Duodenal mucosa (tissue), 2 donors: ENCODE measurements around the gene ZNF503.
A peak's percentile ranks its signal among the peaks of the same experiment; 100 is the strongest.

Experiments used
- H3K27ac ChIP-seq: one replicate; pipeline ENCODE4 v1.7.0; 2013; ENCODE audit warnings: low read depth, low read length
- H3K27me3 ChIP-seq, 2 donors: one replicate each; pipeline ENCODE4 v1.7.0; 2013; ENCODE audit warnings: low read length in 2 of 2, control low read depth in 1 of 2; ENCODE audit not compliant: insufficient read depth in 2 of 2, control insufficient read depth in 1 of 2
- H3K36me3 ChIP-seq, 2 donors: one replicate each; pipeline ENCODE4 v1.7.0; 2013; ENCODE audit warnings: low read length in 2 of 2, control low read depth in 1 of 2; ENCODE audit not compliant: insufficient read depth in 2 of 2, control insufficient read depth in 1 of 2
- H3K4me1 ChIP-seq, 2 donors: one replicate each; pipeline ENCODE4 v1.7.0; 2013; ENCODE audit warnings: low read length in 2 of 2, control low read depth in 1 of 2; ENCODE audit not compliant: insufficient read depth in 2 of 2, control insufficient read depth in 1 of 2
- H3K4me3 ChIP-seq, 2 donors: one replicate each; pipeline ENCODE4 v1.7.0; 2013; ENCODE audit warnings: low read length in 2 of 2, low read depth in 1 of 2
- H3K9ac ChIP-seq, 2 donors: one replicate each; pipeline ENCODE4 v1.7.0; 2013; ENCODE audit warnings: low read length in 2 of 2, low read depth in 1 of 2
- H3K9me3 ChIP-seq, 2 donors: one replicate each; pipeline ENCODE4 v1.7.0; 2013; ENCODE audit warnings: low read length in 2 of 2, control low read depth in 1 of 2; ENCODE audit not compliant: control insufficient read depth in 1 of 2

Gene ZNF503

GRCh38 chr10:75401569-75402485 lies at the start of gene ZNF503:
Gene ZNF503, minus strand, starts transcription at chr10:75401764. Its CDS starts 345 bp downstream, at chr10:75401419.
- Histone ChIP-seq H3K27me3 (peaks cover 0 to 6% of the 10 kb centered on the region in 2 donors), H3K9ac (peak within 1 kb of the TSS; percentile 86 to 95), H3K4me1 (peaks cover 10 to 15% of the 10 kb centered on the region in 2 donors)

GRCh38 chr10:75450644-75451640 lies 49.4 kb upstream of the ZNF503 start:
- Histone ChIP-seq H3K36me3 (no peaks in the 10 kb centered on the region), H3K4me1 (no peaks in the 10 kb centered on the region), H3K4me3 (no peak overlapping the region), H3K27me3 (no peaks in the 10 kb centered on the region), H3K9me3 (no peaks in the 10 kb centered on the region), H3K9ac (no peak overlapping the region), H3K27ac (no peak overlapping the region)

More at GRCh38 chr10:75401569-75402485, at the start of gene ZNF503:
- no peaks in the 10 kb centered on the region for H3K36me3 ChIP-seq
- H3K9me3 ChIP-seq = no peaks in the 10 kb centered on the region
- peak within 1 kb of the TSS; percentile 87 for H3K27ac ChIP-seq
- H3K4me3 ChIP-seq = peak within 1 kb of the TSS; percentile 92 to 97

GRCh38 chr10:75450075-75450445 lies 48.5 kb upstream of the ZNF503 start:
- Histone ChIP-seq H3K9ac (no peak overlapping the region), H3K4me3 (no peak overlapping the region), H3K27ac (no peak overlapping the region), H3K9me3 (no peaks in the 10 kb centered on the region), H3K27me3 (no peaks in the 10 kb centered on the region), H3K36me3 (no peaks in the 10 kb centered on the region), H3K4me1 (no peaks in the 10 kb centered on the region)

GRCh38 chr10:75449382-75450074 lies 48.0 kb upstream of the ZNF503 start:
- Histone ChIP-seq H3K9me3 (no peaks in the 10 kb centered on the region), H3K9ac (no peak overlapping the region), H3K27me3 (no peaks in the 10 kb centered on the region), H3K36me3 (no peaks in the 10 kb centered on the region), H3K4me3 (no peak overlapping the region), H3K4me1 (no peaks in the 10 kb centered on the region), H3K27ac (no peak overlapping the region)

- Histone ChIP-seq H3K4me1 (no peaks in the 10 kb centered on the region), H3K9ac (no peak overlapping the region), H3K9me3 (peaks cover 0 to 4% of the 10 kb centered on the region in 2 donors), H3K27ac (no peak overlapping the region), H3K36me3 (no peaks in the 10 kb centered on the region), H3K4me3 (no peak overlapping the region), H3K27me3 (no peaks in the 10 kb centered on the region)
These were observed 46.6 kb upstream of the ZNF503 start for GRCh38 chr10:75448166-75448565.

- Histone ChIP-seq H3K27me3 (no peaks in the 10 kb centered on the region), H3K9me3 (peaks cover 0 to 4% of the 10 kb centered on the region in 2 donors), H3K4me3 (no peak overlapping the region), H3K36me3 (no peaks in the 10 kb centered on the region), H3K4me1 (peaks cover 0 to 5% of the 10 kb centered on the region in 2 donors), H3K9ac (no peak overlapping the region), H3K27ac (no peak overlapping the region)
These were observed 44.9 kb upstream of the ZNF503 start for GRCh38 chr10:75446508-75446907.

- H3K27me3 ChIP-seq = no peaks in the 10 kb centered on the region
These were observed 43.3 kb upstream of the ZNF503 start for GRCh38 chr10:75444781-75445386.

GRCh38 chr10:75443362-75443761 lies 41.8 kb upstream of the ZNF503 start:
- Histone ChIP-seq H3K4me1 (peaks cover 0 to 5% of the 10 kb centered on the region in 2 donors), H3K27ac (no peak overlapping the region), H3K4me3 (no peak overlapping the region), H3K9me3 (peaks cover 0 to 4% of the 10 kb centered on the region in 2 donors), H3K36me3 (no peaks in the 10 kb centered on the region), H3K9ac (no peak overlapping the region), H3K27me3 (no peaks in the 10 kb centered on the region)

More at GRCh38 chr10:75444781-75445386, 43.3 kb upstream of the ZNF503 start:
- Histone ChIP-seq H3K36me3 (no peaks in the 10 kb centered on the region), H3K9ac (no peak overlapping the region), H3K4me1 (peaks cover 0 to 5% of the 10 kb centered on the region in 2 donors), H3K9me3 (peaks cover 0 to 4% of the 10 kb centered on the region in 2 donors), H3K27ac (no peak overlapping the region), H3K4me3 (no peak overlapping the region)

GRCh38 chr10:75441682-75442081 lies 40.1 kb upstream of the ZNF503 start:
- H3K9ac ChIP-seq = no peak overlapping the region
- H3K27ac ChIP-seq = no peak overlapping the region
- H3K9me3 ChIP-seq = peaks cover 0 to 4% of the 10 kb centered on the region in 2 donors
- H3K36me3 ChIP-seq = no peaks in the 10 kb centered on the region
- no peaks in the 10 kb centered on the region for H3K27me3 ChIP-seq
- peaks cover 0 to 5% of the 10 kb centered on the region in 2 donors for H3K4me1 ChIP-seq
- no peak overlapping the region for H3K4me3 ChIP-seq
